Vagina (tissue), 2 donors: ENCODE measurements around the gene CCDC182.

ENCODE experiments used
- POLR2AphosphoS5 ChIP-seq, 2 donors: sonication (generic); formaldehyde crosslinking; IDR thresholded peaks; one replicate each; pipeline ENCODE4 v1.9.0; 2017; ENCODE audit warnings: antibody characterized with exemption in 2 of 2, mild to moderate bottlenecking in 2 of 2, low read depth in 1 of 2; ENCODE audit not compliant: insufficient read depth in 1 of 2
- TF ChIP-seq, protein P1 (sequence below), 3 experiments: fragments of 450-650 bp in 2 of 3; fragments of 200-600 bp in 1 of 3; sonication (generic) in 1 of 3; IDR thresholded peaks; one replicate each; pipeline ENCODE4 v1.5.1; 2017 to 2019; ENCODE audit warnings: antibody characterized with exemption in 3 of 3, mild to moderate bottlenecking in 2 of 3, moderate library complexity in 2 of 3

DNA sequence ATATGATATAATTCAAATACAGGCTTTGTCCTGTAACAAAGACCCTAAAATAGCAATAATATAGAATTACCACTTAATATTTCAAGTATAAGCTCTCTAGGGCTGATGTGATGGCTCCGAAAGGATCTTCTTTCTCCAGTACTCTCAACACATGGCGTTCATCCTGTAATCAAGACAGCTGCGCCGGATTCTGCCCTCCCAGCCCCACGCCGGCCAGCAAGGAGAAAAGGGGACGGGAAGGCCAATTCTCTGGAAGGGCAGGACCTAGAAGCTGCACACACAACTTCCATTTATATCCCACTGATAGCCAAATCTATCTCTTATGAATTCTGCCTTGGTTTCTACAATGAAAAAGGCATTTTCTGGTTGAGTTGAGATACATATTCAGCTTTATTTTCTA, 32.0 kb downstream of the CCDC182 start:
- TF ChIP-seq, protein P1, sequence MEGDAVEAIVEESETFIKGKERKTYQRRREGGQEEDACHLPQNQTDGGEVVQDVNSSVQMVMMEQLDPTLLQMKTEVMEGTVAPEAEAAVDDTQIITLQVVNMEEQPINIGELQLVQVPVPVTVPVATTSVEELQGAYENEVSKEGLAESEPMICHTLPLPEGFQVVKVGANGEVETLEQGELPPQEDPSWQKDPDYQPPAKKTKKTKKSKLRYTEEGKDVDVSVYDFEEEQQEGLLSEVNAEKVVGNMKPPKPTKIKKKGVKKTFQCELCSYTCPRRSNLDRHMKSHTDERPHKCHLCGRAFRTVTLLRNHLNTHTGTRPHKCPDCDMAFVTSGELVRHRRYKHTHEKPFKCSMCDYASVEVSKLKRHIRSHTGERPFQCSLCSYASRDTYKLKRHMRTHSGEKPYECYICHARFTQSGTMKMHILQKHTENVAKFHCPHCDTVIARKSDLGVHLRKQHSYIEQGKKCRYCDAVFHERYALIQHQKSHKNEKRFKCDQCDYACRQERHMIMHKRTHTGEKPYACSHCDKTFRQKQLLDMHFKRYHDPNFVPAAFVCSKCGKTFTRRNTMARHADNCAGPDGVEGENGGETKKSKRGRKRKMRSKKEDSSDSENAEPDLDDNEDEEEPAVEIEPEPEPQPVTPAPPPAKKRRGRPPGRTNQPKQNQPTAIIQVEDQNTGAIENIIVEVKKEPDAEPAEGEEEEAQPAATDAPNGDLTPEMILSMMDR (IDR thresholded peaks at IDR 0.05), result no peak
- no peak for TF ChIP-seq POLR2AphosphoS5 (IDR thresholded peaks at IDR 0.05; ENCODE audit: insufficient read depth in 1 of 2, low read depth in 1 of 2)
